Osteoblast (primary cell): ENCODE measurements around the gene KLHL3. TPM values are rescaled to one million over a fixed set of nuclear protein-coding genes. Genes with fewer than 3 reads are reported as not detected.

Experiments used
- DNase-seq: peaks from one replicate; pipeline ENCODE4 v3.0.0; 2011; ENCODE audit warnings: low spot score, mixed read lengths; ENCODE audit not compliant: insufficient read length; ENCODE audit errors: missing footprints
- H2AFZ ChIP-seq: 2 replicates; pipeline ENCODE4 v1.6.0; 2011; ENCODE audit warnings: mild to moderate bottlenecking, low read length
- H3K27ac ChIP-seq: 2 replicates; pipeline ENCODE4 v1.5.1; 2011; ENCODE audit warnings: mild to moderate bottlenecking, low read depth, low read length, moderate library complexity
- H3K27me3 ChIP-seq: 2 replicates; pipeline ENCODE4 v1.6.0; 2012; ENCODE audit warnings: mild to moderate bottlenecking, control low read depth, inconsistent platforms, low read length, moderate library complexity; ENCODE audit not compliant: insufficient read depth
- H3K36me3 ChIP-seq: 2 replicates; pipeline ENCODE4 v1.5.1; 2011; ENCODE audit warnings: mild to moderate bottlenecking, low read length, control low read depth, moderate library complexity; ENCODE audit not compliant: insufficient read depth
- H3K4me1 ChIP-seq: 2 replicates; pipeline ENCODE4 v1.5.1; 2011; ENCODE audit warnings: mild to moderate bottlenecking, low read length, control low read depth, moderate library complexity; ENCODE audit not compliant: insufficient read depth
- H3K4me2 ChIP-seq: 2 replicates; pipeline ENCODE4 v1.6.0; 2011; ENCODE audit warnings: mild to moderate bottlenecking, low read length; ENCODE audit not compliant: insufficient read depth
- H3K4me3 ChIP-seq: fragments of 200-600 bp; sonication (generic); 3 replicates; pipeline ENCODE4 v1.5.1; 2012; ENCODE audit warnings: mild to moderate bottlenecking, low read length, inconsistent platforms; ENCODE audit not compliant: insufficient read depth
- H3K79me2 ChIP-seq: 2 replicates; pipeline ENCODE4 v1.6.0; 2012; ENCODE audit warnings: mild to moderate bottlenecking, low read length, control low read depth, inconsistent platforms; ENCODE audit not compliant: insufficient read depth
- H3K9me3 ChIP-seq: 2 replicates; pipeline ENCODE4 v1.5.1; 2011; ENCODE audit warnings: low read depth, low read length, control low read depth
- H4K20me1 ChIP-seq: 2 replicates; pipeline ENCODE4 v1.6.0; 2012; ENCODE audit warnings: mild to moderate bottlenecking, low read length, control low read depth; ENCODE audit not compliant: insufficient read depth
- total RNA-seq: library from RNA; depleted of rRNA; stranded (reverse); fragments of >200 nt; gene quantifications from 2 replicates; pipeline ENCODE4 v1.2.3, GENCODE V29; 2012
- TF ChIP-seq, protein P1 (sequence below): IDR thresholded peaks from 2 replicates; pipeline ENCODE4 v1.5.1; 2011; ENCODE audit warnings: mild to moderate bottlenecking, low read depth, low read length, moderate library complexity; ENCODE audit errors: extremely low read depth

KLHL3 gene
- total RNA-seq, 1 donor = 6.2 TPM

DNA sequence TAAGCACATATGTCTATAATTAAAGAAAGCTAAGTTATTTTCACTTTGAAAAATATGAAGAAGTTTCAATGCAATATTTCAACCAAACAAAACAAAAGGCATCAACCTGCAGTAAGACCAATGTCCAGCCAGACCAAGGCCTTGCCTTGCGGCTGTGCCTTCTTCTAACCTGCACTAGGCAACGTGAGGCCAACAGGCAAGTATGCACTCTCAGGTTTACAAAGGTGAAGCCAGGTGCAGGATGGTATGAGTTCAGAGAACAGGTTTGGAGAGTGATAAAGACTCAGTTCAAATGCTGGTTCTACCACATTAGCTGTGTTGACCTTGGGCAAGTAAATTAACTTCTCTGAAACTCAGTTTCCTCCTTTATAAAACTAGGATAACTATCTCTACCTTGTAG lies 79.3 kb downstream of the KLHL3 start:
- no peak overlapping the region for H2AFZ ChIP-seq
- no peak overlapping the region for H3K4me3 ChIP-seq
- no peaks in the 10 kb centered on the region for H3K36me3 ChIP-seq
- no peaks in the 10 kb centered on the region for H3K4me1 ChIP-seq
- H3K27me3 ChIP-seq = no peaks in the 10 kb centered on the region
- H3K4me2 ChIP-seq = no peak overlapping the region
- H3K79me2 ChIP-seq = no peaks in the 10 kb centered on the region
- H3K9me3 ChIP-seq = no peaks in the 10 kb centered on the region
- H4K20me1 ChIP-seq = no peaks in the 10 kb centered on the region
- TF ChIP-seq, protein P1, sequence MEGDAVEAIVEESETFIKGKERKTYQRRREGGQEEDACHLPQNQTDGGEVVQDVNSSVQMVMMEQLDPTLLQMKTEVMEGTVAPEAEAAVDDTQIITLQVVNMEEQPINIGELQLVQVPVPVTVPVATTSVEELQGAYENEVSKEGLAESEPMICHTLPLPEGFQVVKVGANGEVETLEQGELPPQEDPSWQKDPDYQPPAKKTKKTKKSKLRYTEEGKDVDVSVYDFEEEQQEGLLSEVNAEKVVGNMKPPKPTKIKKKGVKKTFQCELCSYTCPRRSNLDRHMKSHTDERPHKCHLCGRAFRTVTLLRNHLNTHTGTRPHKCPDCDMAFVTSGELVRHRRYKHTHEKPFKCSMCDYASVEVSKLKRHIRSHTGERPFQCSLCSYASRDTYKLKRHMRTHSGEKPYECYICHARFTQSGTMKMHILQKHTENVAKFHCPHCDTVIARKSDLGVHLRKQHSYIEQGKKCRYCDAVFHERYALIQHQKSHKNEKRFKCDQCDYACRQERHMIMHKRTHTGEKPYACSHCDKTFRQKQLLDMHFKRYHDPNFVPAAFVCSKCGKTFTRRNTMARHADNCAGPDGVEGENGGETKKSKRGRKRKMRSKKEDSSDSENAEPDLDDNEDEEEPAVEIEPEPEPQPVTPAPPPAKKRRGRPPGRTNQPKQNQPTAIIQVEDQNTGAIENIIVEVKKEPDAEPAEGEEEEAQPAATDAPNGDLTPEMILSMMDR = no peak
- DNase-seq = no peak
- H3K27ac ChIP-seq = no peak overlapping the region

DNA sequence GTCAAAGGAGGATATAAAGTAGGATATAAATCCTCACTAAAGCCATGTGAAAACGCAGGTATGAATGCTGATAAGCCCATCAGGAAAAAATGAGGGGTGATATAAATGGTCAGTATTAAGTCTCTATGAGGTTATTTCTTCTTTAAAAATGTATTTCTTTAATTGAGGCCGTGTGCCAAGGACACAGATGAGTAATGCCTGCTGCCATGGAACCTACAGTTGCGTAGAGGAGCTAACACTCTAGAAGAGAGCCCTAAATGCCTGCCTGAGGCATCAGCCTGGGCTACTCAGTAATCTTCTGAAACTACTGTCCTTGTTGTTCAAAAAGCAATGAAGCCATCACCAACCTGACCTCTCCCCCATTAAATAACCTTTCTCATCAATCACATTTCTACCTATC lies 84.9 kb downstream of the KLHL3 start:
- no peaks in the 10 kb centered on the region for H3K9me3 ChIP-seq
- DNase-seq = peak; percentile 75
- H2AFZ ChIP-seq = no peak overlapping the region
- H3K27ac ChIP-seq = no peak overlapping the region
- TF ChIP-seq, protein P1 = no peak
- H3K4me2 ChIP-seq = no peak overlapping the region
- no peaks in the 10 kb centered on the region for H4K20me1 ChIP-seq
- H3K36me3 ChIP-seq = no peaks in the 10 kb centered on the region
- H3K4me3 ChIP-seq = no peak overlapping the region
- no peaks in the 10 kb centered on the region for H3K27me3 ChIP-seq
- H3K4me1 ChIP-seq = peaks cover 8% of the 10 kb centered on the region
- no peaks in the 10 kb centered on the region for H3K79me2 ChIP-seq

DNA sequence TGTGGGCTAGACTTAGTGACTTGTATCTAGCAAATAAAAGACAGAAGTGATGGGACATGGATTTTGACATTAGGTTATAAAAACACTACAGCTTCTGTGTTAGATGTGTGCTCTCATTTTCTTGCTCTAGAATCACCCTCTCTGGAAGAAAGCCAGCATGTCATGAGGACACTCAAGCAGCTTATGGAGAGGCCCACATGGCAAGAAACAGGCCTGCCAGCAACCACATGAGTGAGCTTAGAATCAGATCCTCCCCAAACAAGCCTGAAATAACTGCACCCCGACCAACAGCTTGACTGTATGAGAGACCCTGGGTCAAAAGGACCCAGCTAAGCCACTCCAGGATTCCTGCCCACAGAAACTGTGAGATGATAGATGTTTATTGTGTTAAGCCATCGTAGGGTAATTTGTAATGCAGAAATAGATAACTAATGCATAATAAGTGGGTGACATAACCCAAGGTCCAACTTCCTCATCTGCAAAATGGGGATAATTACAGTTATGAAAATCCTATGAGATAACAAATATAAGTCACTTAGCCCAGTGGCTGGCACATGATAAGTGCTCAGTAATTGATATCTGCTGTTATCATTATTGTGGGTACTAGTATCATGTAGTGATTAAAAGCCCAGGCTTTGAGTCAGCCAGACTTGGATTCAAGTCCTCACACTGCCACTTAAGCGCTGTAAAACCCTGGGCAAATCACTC lies 86.5 kb downstream of the KLHL3 start:
- no peak overlapping the region for H3K27ac ChIP-seq
- H4K20me1 ChIP-seq = no peaks in the 10 kb centered on the region
- H3K36me3 ChIP-seq = no peaks in the 10 kb centered on the region
- no peak overlapping the region for H3K4me3 ChIP-seq
- H3K9me3 ChIP-seq = no peaks in the 10 kb centered on the region
- no peaks in the 10 kb centered on the region for H3K27me3 ChIP-seq
- H3K79me2 ChIP-seq = no peaks in the 10 kb centered on the region
- H2AFZ ChIP-seq = no peak overlapping the region
- H3K4me1 ChIP-seq = peaks cover 8% of the 10 kb centered on the region
- TF ChIP-seq, protein P1 = no peak
- no peak overlapping the region for H3K4me2 ChIP-seq
- peak; percentile 67 for DNase-seq

DNA sequence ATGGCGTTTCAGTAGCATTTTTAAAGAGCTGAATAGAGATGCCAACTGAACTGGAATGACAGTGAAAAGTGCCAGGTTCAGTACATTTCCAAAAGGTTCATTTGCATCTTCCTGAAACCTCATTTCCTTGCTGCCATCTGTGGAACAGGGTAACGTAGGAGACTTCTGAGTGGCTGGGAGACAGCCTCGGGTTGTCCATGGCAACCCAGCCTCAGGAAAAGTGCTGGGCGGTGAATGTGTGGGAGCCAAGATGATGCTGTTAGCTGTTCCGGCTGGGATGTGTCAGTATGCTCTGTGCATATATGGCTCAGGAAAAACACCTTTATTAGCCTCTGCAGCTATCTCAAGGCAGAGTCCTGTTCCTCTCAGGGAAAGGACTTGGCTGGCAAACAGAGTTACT lies 87.5 kb downstream of the KLHL3 start:
- no peaks in the 10 kb centered on the region for H3K36me3 ChIP-seq
- no peak overlapping the region for H3K27ac ChIP-seq
- H3K27me3 ChIP-seq = no peaks in the 10 kb centered on the region
- no peak for DNase-seq
- TF ChIP-seq, protein P1 = no peak
- no peaks in the 10 kb centered on the region for H3K79me2 ChIP-seq
- no peak overlapping the region for H3K4me3 ChIP-seq
- H3K4me2 ChIP-seq = no peak overlapping the region
- no peak overlapping the region for H2AFZ ChIP-seq
- no peaks in the 10 kb centered on the region for H4K20me1 ChIP-seq
- H3K4me1 ChIP-seq = peaks cover 8% of the 10 kb centered on the region
- no peaks in the 10 kb centered on the region for H3K9me3 ChIP-seq
